Lung (tissue), 12 donors: ENCODE measurements around the gene FGF21. TPM values are rescaled to one million over a fixed set of nuclear protein-coding genes. Genes with fewer than 3 reads are reported as not detected.

Source experiments
- ATAC-seq: fragments of 200-7000 bp; cut with Tn5 transposase; one replicate; pipeline ENCODE4 v1.9.1; 2020; ENCODE audit warnings: moderate number of reproducible peaks; ENCODE audit not compliant: insufficient read depth, low FRiP score
- DNase-seq, 3 donors: peaks; one replicate each; pipeline ENCODE4 v3.0.0-alpha.2; 2013 to 2017
- H3K27ac ChIP-seq, 2 donors: one replicate each; pipeline ENCODE4 v1.5.1; 2013; ENCODE audit warnings: mild to moderate bottlenecking in 2 of 2, moderate library complexity in 2 of 2, control low read depth in 1 of 2, inconsistent platforms in 1 of 2, low read depth in 1 of 2, low read length in 1 of 2
- H3K27me3 ChIP-seq, 3 donors: one replicate each; pipeline ENCODE4 v1.5.1; 2013; ENCODE audit warnings: low read length in 2 of 3; ENCODE audit not compliant: control insufficient read depth in 3 of 3, insufficient read depth in 3 of 3
- H3K36me3 ChIP-seq, 4 donors: one replicate each; pipeline ENCODE4 v1.5.1; 2013; ENCODE audit warnings: low read length in 4 of 4, mild to moderate bottlenecking in 1 of 4, moderate library complexity in 1 of 4; ENCODE audit not compliant: control insufficient read depth in 4 of 4, insufficient read depth in 4 of 4
- H3K4me1 ChIP-seq, 5 donors: one replicate each; pipeline ENCODE4 v1.5.1; 2013; ENCODE audit warnings: low read length in 5 of 5, mild to moderate bottlenecking in 2 of 5, moderate library complexity in 1 of 5; ENCODE audit not compliant: control insufficient read depth in 5 of 5, insufficient read depth in 5 of 5
- H3K4me3 ChIP-seq: one replicate; pipeline ENCODE4 v1.5.1; 2013; ENCODE audit warnings: mild to moderate bottlenecking, control low read depth, moderate library complexity
- H3K9ac ChIP-seq, 2 donors: one replicate each; pipeline ENCODE4 v1.5.1; 2013; ENCODE audit warnings: low read length in 2 of 2, control low read depth in 1 of 2; ENCODE audit not compliant: insufficient read depth in 1 of 2
- H3K9me3 ChIP-seq, 4 donors: one replicate each; pipeline ENCODE4 v1.5.1; 2013; ENCODE audit warnings: low read length in 3 of 4, mild to moderate bottlenecking in 1 of 4, moderate library complexity in 1 of 4; ENCODE audit not compliant: control insufficient read depth in 4 of 4, insufficient read depth in 3 of 4
- CTCF ChIP-seq: IDR thresholded peaks from 2 replicates; pipeline ENCODE4 v1.5.1; 2012; ENCODE audit warnings: mild to moderate bottlenecking; ENCODE audit errors: control extremely low read depth, extremely low read depth
- WGBS, 2 donors: extraction: QIAGEN DNeasy Blood & Tissue Kit; methylation state at CpG; one replicate each; pipeline ENCODE4 v1.1.7; 2013; 5-methylcytosine and 5-hydroxymethylcytosine counted together
- polyA plus RNA-seq, 2 donors: library from polyadenylated mRNA; stranded (reverse); fragments of 200-250 nt; gene quantifications; one replicate each; pipeline ENCODE4 v1.2.1, GENCODE V29; 2013
- total RNA-seq, 2 donors: library from RNA; depleted of rRNA in 1 of 2; stranded (reverse); fragments of >200 nt in 1 of 2; gene quantifications; one replicate each; pipeline ENCODE4 v1.2.1, GENCODE V29; 2014 to 2021
- donor health status: control.
- donor health status: control.
- donor health status: Bipolar disorder and iron deficiency.
- donor health status: healthy.
- donor health status: DM: yes; HTN: yes; CAD: no.

FGF21 gene
- total and polyA plus RNA-seq, 4 donors: not detected

- WGBS, 2 donors: 94 to 97% methylated on average over 44 of the region's 44 CpGs
- no peak for DNase-seq
- TF ChIP-seq CTCF: no peak
- no peak overlapping the region for H3K4me3 ChIP-seq
- peaks cover 0 to 8% (median 0%) of the 10 kb centered on the region in 4 donors for H3K36me3 ChIP-seq
- H3K9ac ChIP-seq: no peak overlapping the region
- no peaks in the 10 kb centered on the region for H3K27me3 ChIP-seq
- H3K27ac ChIP-seq: no peak overlapping the region
- no peak for ATAC-seq
- no peaks in the 10 kb centered on the region for H3K9me3 ChIP-seq
- H3K4me1 ChIP-seq: peaks cover 0 to 12% (median 3%) of the 10 kb centered on the region in 5 donors
These were observed 44.3 kb downstream of the FGF21 start for GRCh38 chr19:48799358-48800300.

- no peak overlapping the region for H3K4me3 ChIP-seq
- no peak for ATAC-seq
- TF ChIP-seq CTCF: no peak
- no peak overlapping the region for H3K27ac ChIP-seq
- DNase-seq: no peak
- no peak overlapping the region for H3K9ac ChIP-seq
- no peaks in the 10 kb centered on the region for H3K9me3 ChIP-seq
- no peaks in the 10 kb centered on the region for H3K4me1 ChIP-seq
- 87 to 96% methylated on average over 2 of the region's 2 CpGs for WGBS, 2 donors
- no peaks in the 10 kb centered on the region for H3K27me3 ChIP-seq
- H3K36me3 ChIP-seq: peaks cover 0 to 8% (median 0%) of the 10 kb centered on the region in 4 donors
These were observed 47.3 kb downstream of the FGF21 start for GRCh38 chr19:48802623-48803022.

GRCh38 chr19:48804496-48804895, 49.2 kb downstream of the FGF21 start:
- ATAC-seq: no peak
- no peak for TF ChIP-seq CTCF
- no peak overlapping the region for H3K9ac ChIP-seq
- H3K36me3 ChIP-seq: peaks cover 0 to 7% (median 0%) of the 10 kb centered on the region in 4 donors
- H3K9me3 ChIP-seq: no peaks in the 10 kb centered on the region
- H3K27ac ChIP-seq: no peak overlapping the region
- DNase-seq: no peak
- H3K27me3 ChIP-seq: no peaks in the 10 kb centered on the region
- WGBS, 2 donors: 86 to 93% methylated on average over 8 of the region's 8 CpGs
- no peak overlapping the region for H3K4me3 ChIP-seq
- peaks cover 0 to 3% (median 0%) of the 10 kb centered on the region in 5 donors for H3K4me1 ChIP-seq
